GM12892 (cell line): ENCODE data around the gene FLG2.

ENCODE experiments used
- POLR2A ChIP-seq: IDR thresholded peaks from 2 replicates; pipeline ENCODE4 v1.6.1; 2011; ENCODE audit warnings: low read depth, low read length, control low read depth
- POLR2AphosphoS5 ChIP-seq: IDR thresholded peaks from 2 replicates; pipeline ENCODE4 v1.6.1; 2011; ENCODE audit warnings: low read depth, low read length, control low read depth
- TAF1 ChIP-seq: IDR thresholded peaks from 2 replicates; pipeline ENCODE4 v1.6.1; 2011; ENCODE audit warnings: low read depth, mild to moderate bottlenecking, control low read depth, low read length, borderline replicate concordance

DNA sequence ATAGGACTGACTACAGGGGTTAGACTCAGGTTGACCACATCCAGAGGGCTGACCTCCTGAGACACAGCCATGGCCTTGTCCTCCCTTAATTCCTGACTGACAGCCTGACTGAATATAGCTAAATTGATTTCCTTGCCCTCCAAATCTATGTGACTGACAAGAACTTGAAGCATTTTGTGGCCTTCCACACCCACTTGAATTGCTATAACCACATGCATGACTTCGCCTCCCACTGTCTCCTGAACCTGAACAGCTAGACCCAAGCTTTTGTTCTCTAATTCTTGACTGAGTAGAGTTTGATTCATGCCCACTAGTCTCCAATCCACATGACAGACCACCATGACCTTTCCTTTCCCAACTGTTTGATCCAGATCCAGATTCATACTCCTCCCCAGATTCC lies 3.1 kb downstream of the FLG2 start:
- TF ChIP-seq POLR2A (no peak), TAF1 (no peak), POLR2AphosphoS5 (no peak)
